PC-9 (cell line): ENCODE results near the gene RPL10A.

Experiments
- CTCF ChIP-seq: fragments of 200-600 bp; sonication (generic); conservative IDR thresholded peaks from 2 replicates; pipeline ENCODE4 v1.6.1; 2017; ENCODE audit warnings: mixed run types, antibody characterized with exemption, mild to moderate bottlenecking, moderate library complexity
- EZH2 ChIP-seq: fragments of 200-600 bp; sonication (generic); IDR thresholded peaks from 2 replicates; pipeline ENCODE4 v1.8.0; 2017; ENCODE audit warnings: antibody characterized with exemption, low read depth

- no peak for TF ChIP-seq EZH2
- no peak for TF ChIP-seq CTCF
Measured at GRCh38 chr6:35451354-35452182, 16.6 kb upstream of the RPL10A start.
